CD4-positive, alpha-beta memory T cell (primary cell): ENCODE results near the gene NELL1. TPM values are rescaled to one million over a fixed set of nuclear protein-coding genes. Genes with fewer than 3 reads are reported as not detected.

ENCODE experiments used
- CTCF ChIA-PET: fragments of 350-600 bp; sonication (Branson Sonifier 250); formaldehyde crosslinking; loops from one replicate; lab custom pipeline; 2021; ENCODE audit warnings: inconsistent platforms; ENCODE audit not compliant: partially characterized antibody; lab: Charles Lee
- POLR2A ChIA-PET: fragments of 350-600 bp; sonication (Branson Sonifier 250); formaldehyde crosslinking; loops from one replicate; lab custom pipeline; 2021; ENCODE audit not compliant: partially characterized antibody; lab: Charles Lee
- DNase-seq, 5 donors: peaks; one replicate each; pipeline versions ENCODE4 v3.0.0 to v3.0.0-alpha.2; 2020 to 2022; ENCODE audit warnings: mixed read lengths in 1 of 5
- H3K27ac ChIP-seq: one replicate; pipeline ENCODE4 v1.7.0; 2013; ENCODE audit warnings: low read depth, low read length
- H3K27me3 ChIP-seq: 2 replicates; pipeline ENCODE4 v1.7.0; 2013; ENCODE audit warnings: mild to moderate bottlenecking, low read length, moderate library complexity; ENCODE audit not compliant: insufficient read depth
- H3K36me3 ChIP-seq: 2 replicates; pipeline ENCODE4 v1.7.0; 2013; ENCODE audit warnings: mild to moderate bottlenecking, low read length, moderate library complexity; ENCODE audit not compliant: insufficient read depth
- H3K4me1 ChIP-seq: 2 replicates; pipeline ENCODE4 v1.7.0; 2013; ENCODE audit warnings: mild to moderate bottlenecking, low read length, moderate library complexity; ENCODE audit not compliant: insufficient read depth
- H3K4me3 ChIP-seq, 2 donors: one replicate each; pipeline ENCODE4 v1.7.0; 2013; ENCODE audit warnings: low read length in 2 of 2, mild to moderate bottlenecking in 1 of 2
- H3K9me3 ChIP-seq, 2 donors: one replicate each; pipeline ENCODE4 v1.7.0; 2013; ENCODE audit warnings: low read length in 2 of 2, control low read depth in 1 of 2; ENCODE audit not compliant: control insufficient read depth in 1 of 2
- H3K27ac Mint-ChIP-seq, 7 donors: one replicate each; pipeline ENCODE4 v1.8.0; 2020 to 2021; ENCODE audit warnings: mixed read lengths in 7 of 7, mild to moderate bottlenecking in 6 of 7, inconsistent platforms in 3 of 7, moderate library complexity in 3 of 7
- H3K27me3 Mint-ChIP-seq, 2 donors: one replicate each; pipeline ENCODE4 v1.8.0; 2020 to 2021; ENCODE audit warnings: mixed read lengths in 2 of 2
- H3K36me3 Mint-ChIP-seq, 2 donors: one replicate each; pipeline ENCODE4 v1.8.0; 2020 to 2021; ENCODE audit warnings: mixed read lengths in 2 of 2, inconsistent platforms in 1 of 2, mild to moderate bottlenecking in 1 of 2
- H3K4me1 Mint-ChIP-seq, 4 donors: one replicate each; pipeline ENCODE4 v1.8.0; 2020 to 2021; ENCODE audit warnings: mixed read lengths in 4 of 4, mild to moderate bottlenecking in 1 of 4
- H3K4me3 Mint-ChIP-seq, 8 donors: one replicate each; pipeline ENCODE4 v1.8.0; 2020 to 2021; ENCODE audit warnings: mixed read lengths in 8 of 8, mild to moderate bottlenecking in 7 of 8, moderate library complexity in 6 of 8, inconsistent platforms in 3 of 8
- H3K9me3 Mint-ChIP-seq, 8 donors: one replicate each; pipeline ENCODE4 v1.8.0; 2020 to 2021; ENCODE audit warnings: mixed read lengths in 8 of 8, mild to moderate bottlenecking in 5 of 8, inconsistent platforms in 3 of 8, moderate library complexity in 1 of 8
- intact Hi-C: fragments of 100-400 bp; cut with micrococcal nuclease; formaldehyde crosslinking; loops from one replicate; pipeline ENCODE4 v1.15.1; 2023
- polyA plus RNA-seq, 2 donors: library from polyadenylated mRNA; unstranded; fragments of 300-500 nt; fragmentation: Illumina TruSeq; gene quantifications; one replicate each; pipeline ENCODE4 v1.2.3, GENCODE V29; 2021
- total RNA-seq, 2 experiments: library from RNA; stranded (reverse); gene quantifications; one replicate each; pipeline ENCODE4 v1.2.3, GENCODE V29; 2021

The NELL1 gene
- total and polyA plus RNA-seq, 4 experiments from 2014 or later, result not detected

DNA sequence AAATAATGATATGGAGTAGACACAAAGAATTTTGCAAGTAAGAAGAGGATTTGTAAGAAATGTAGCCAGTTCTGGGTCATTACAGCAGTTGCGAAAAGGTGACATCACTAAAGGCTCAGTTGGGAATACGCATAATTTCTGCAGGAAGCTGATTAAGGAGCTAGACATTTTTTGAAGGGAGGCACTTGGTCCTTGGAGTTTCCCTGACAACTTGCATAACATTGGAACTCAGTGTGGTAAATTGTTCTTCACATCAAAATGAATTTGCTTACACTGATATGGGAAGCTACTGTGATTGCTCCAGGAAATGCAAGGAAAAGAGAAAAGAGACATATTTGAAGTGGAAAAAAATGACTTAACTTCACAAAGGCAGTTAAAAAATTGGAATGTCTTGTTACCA lies 626.1 kb downstream of the NELL1 start:
- CTCF ChIA-PET, result no interaction called here
- no peaks in the 10 kb centered on the region for H3K36me3 ChIP-seq
- no peak for DNase-seq
- H3K36me3 Mint-ChIP-seq, result no peaks in the 10 kb centered on the region
- no peaks in the 10 kb centered on the region for H3K4me1 ChIP-seq
- no peak overlapping the region for H3K27ac Mint-ChIP-seq
- no peak overlapping the region for H3K27ac ChIP-seq
- H3K27me3 Mint-ChIP-seq, result no peaks in the 10 kb centered on the region
- H3K9me3 ChIP-seq, result peaks cover 0 to 4% of the 10 kb centered on the region in 2 donors
- H3K4me1 Mint-ChIP-seq, result no peaks in the 10 kb centered on the region
- peaks cover 7 to 32% (median 22%) of the 10 kb centered on the region in 8 donors for H3K9me3 Mint-ChIP-seq
- intact Hi-C loops, result no loop called here
- no peaks in the 10 kb centered on the region for H3K27me3 ChIP-seq
- H3K4me3 Mint-ChIP-seq, result no peak overlapping the region
- H3K4me3 ChIP-seq, result no peak overlapping the region
- POLR2A ChIA-PET, result no interaction called here

DNA sequence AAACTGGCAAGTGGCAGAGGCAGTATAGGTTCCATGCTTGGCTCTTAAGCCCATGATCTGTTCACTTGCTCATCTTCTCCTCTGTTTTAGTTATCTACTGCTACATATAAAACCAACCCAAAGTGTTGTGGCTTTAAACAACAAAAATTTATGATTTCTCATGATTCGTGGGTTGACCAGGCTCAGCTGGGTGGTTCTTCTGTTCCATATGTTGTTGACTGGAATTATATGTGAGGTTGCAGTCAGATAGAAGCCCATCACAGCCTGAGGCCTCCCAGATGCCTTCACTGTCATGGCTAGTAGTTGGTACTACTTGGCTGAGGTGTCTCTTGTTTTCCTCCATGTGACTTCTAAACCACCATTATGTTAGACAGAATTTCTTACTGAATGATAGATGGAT lies 632.6 kb downstream of the NELL1 start:
- H3K4me1 ChIP-seq, result no peaks in the 10 kb centered on the region
- ChIA-PET CTCF (no interaction called here), POLR2A (no interaction called here)
- no peak overlapping the region for H3K4me3 ChIP-seq
- Mint-ChIP-seq H3K27ac (no peak overlapping the region), H3K36me3 (no peaks in the 10 kb centered on the region), H3K9me3 (peaks cover 0 to 9% (median 3%) of the 10 kb centered on the region in 8 donors), H3K27me3 (no peaks in the 10 kb centered on the region), H3K4me3 (no peak overlapping the region), H3K4me1 (no peaks in the 10 kb centered on the region)
- no peak for DNase-seq
- intact Hi-C loops, result no loop called here
- no peaks in the 10 kb centered on the region for H3K9me3 ChIP-seq
- H3K27me3 ChIP-seq, result no peaks in the 10 kb centered on the region
- H3K36me3 ChIP-seq, result no peaks in the 10 kb centered on the region
- no peak overlapping the region for H3K27ac ChIP-seq

DNA sequence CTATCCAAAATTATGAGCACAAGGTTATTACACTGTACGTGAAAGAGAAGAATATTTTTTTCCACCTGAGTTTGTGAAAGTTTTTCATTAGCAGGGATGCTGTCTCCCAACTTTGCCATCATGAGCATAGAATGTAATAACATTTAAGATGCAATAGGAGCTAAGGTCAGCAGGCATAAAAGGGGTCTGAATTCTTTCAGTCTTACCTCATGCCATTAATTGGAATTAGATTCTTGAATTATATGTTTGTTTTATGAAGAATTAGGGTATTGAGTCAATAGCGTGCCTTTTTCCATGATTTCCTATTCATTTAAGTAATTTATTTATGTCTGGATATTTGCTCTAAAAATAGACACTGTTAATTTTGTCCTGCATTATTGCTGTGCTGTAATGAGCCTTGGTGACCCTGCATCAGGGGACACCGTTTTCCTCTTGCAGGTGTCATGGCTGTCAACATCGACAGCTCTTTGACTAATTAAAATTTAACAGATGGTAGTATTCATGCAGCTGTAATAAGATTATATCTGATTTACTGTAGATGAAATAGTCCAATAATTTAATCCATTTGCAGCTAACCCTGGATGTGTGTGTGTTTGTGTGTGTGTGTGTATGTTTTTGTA lies 637.5 kb downstream of the NELL1 start:
- Mint-ChIP-seq H3K4me1 (no peaks in the 10 kb centered on the region), H3K27ac (no peak overlapping the region), H3K4me3 (no peak overlapping the region), H3K36me3 (no peaks in the 10 kb centered on the region), H3K9me3 (peaks cover 2 to 8% (median 5%) of the 10 kb centered on the region in 8 donors), H3K27me3 (no peaks in the 10 kb centered on the region)
- Histone ChIP-seq H3K27me3 (no peaks in the 10 kb centered on the region), H3K9me3 (no peaks in the 10 kb centered on the region), H3K4me1 (no peaks in the 10 kb centered on the region), H3K4me3 (no peak overlapping the region), H3K27ac (no peak overlapping the region), H3K36me3 (no peaks in the 10 kb centered on the region)
- POLR2A ChIA-PET, result no interaction called here
- CTCF ChIA-PET, result no interaction called here
- no peak for DNase-seq
- intact Hi-C loops, result no loop called here

GRCh38 chr11:21307874-21308273 lies 638.5 kb downstream of the NELL1 start:
- Histone ChIP-seq H3K9me3 (no peaks in the 10 kb centered on the region), H3K4me1 (no peaks in the 10 kb centered on the region), H3K27ac (no peak overlapping the region), H3K27me3 (no peaks in the 10 kb centered on the region), H3K4me3 (no peak overlapping the region), H3K36me3 (no peaks in the 10 kb centered on the region)
- ChIA-PET CTCF (no interaction called here), POLR2A (no interaction called here)
- H3K4me1 Mint-ChIP-seq, result no peaks in the 10 kb centered on the region
- H3K4me3 Mint-ChIP-seq, result no peak overlapping the region
- no peak overlapping the region for H3K27ac Mint-ChIP-seq
- no peaks in the 10 kb centered on the region for H3K36me3 Mint-ChIP-seq
- intact Hi-C loops, result no loop called here
- no peak for DNase-seq
- peaks cover 2 to 8% (median 5%) of the 10 kb centered on the region in 8 donors for H3K9me3 Mint-ChIP-seq
- H3K27me3 Mint-ChIP-seq, result no peaks in the 10 kb centered on the region

GRCh38 chr11:21316591-21316990 lies 647.2 kb downstream of the NELL1 start:
- H3K4me3 Mint-ChIP-seq, result no peak overlapping the region
- no peaks in the 10 kb centered on the region for H3K4me1 Mint-ChIP-seq
- H3K27ac ChIP-seq, result no peak overlapping the region
- H3K4me3 ChIP-seq, result no peak overlapping the region
- H3K36me3 Mint-ChIP-seq, result no peaks in the 10 kb centered on the region
- H3K4me1 ChIP-seq, result no peaks in the 10 kb centered on the region
- intact Hi-C loops, result no loop called here
- POLR2A ChIA-PET, result no interaction called here
- H3K9me3 ChIP-seq, result peaks cover 0 to 4% of the 10 kb centered on the region in 2 donors
- no peaks in the 10 kb centered on the region for H3K27me3 ChIP-seq
- no peaks in the 10 kb centered on the region for H3K27me3 Mint-ChIP-seq
- no peak for DNase-seq
- H3K27ac Mint-ChIP-seq, result no peak overlapping the region
- no peaks in the 10 kb centered on the region for H3K36me3 ChIP-seq
- CTCF ChIA-PET, result no interaction called here
- peaks cover 0 to 10% (median 6%) of the 10 kb centered on the region in 8 donors for H3K9me3 Mint-ChIP-seq

GRCh38 chr11:21321072-21321471 lies 651.7 kb downstream of the NELL1 start:
- Mint-ChIP-seq H3K4me3 (no peak overlapping the region), H3K27ac (no peak overlapping the region), H3K9me3 (peaks cover 0 to 12% (median 8%) of the 10 kb centered on the region in 8 donors), H3K36me3 (no peaks in the 10 kb centered on the region), H3K27me3 (no peaks in the 10 kb centered on the region), H3K4me1 (no peaks in the 10 kb centered on the region)
- no peaks in the 10 kb centered on the region for H3K4me1 ChIP-seq
- H3K36me3 ChIP-seq, result no peaks in the 10 kb centered on the region
- DNase-seq, result no peak
- CTCF ChIA-PET, result no interaction called here
- intact Hi-C loops, result no loop called here
- H3K27me3 ChIP-seq, result no peaks in the 10 kb centered on the region
- no peaks in the 10 kb centered on the region for H3K9me3 ChIP-seq
- no peak overlapping the region for H3K27ac ChIP-seq
- POLR2A ChIA-PET, result no interaction called here
- H3K4me3 ChIP-seq, result no peak overlapping the region

DNA sequence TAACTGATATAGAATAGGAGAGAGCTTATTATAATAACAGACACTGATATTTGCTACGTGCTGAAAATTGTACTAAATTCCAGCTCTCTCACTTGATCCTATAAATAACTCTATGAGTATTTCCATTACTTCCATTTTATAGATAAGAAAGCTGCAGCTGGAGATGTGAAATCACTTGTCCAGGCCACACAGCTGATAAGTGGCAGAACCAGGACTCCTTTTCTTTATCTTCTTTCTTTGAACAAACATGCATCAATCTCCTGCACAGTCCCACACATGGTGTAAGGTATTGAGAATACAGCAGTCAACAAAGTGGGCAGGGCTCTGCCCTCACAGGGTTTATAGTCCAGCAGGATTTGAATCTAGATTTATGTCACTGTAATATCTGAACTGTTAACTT lies 652.1 kb downstream of the NELL1 start:
- intact Hi-C loops, result no loop called here
- no peaks in the 10 kb centered on the region for H3K9me3 ChIP-seq
- Mint-ChIP-seq H3K36me3 (no peaks in the 10 kb centered on the region), H3K27me3 (no peaks in the 10 kb centered on the region), H3K9me3 (peaks cover 0 to 11% (median 8%) of the 10 kb centered on the region in 8 donors), H3K27ac (no peak overlapping the region), H3K4me1 (no peaks in the 10 kb centered on the region), H3K4me3 (no peak overlapping the region)
- H3K27me3 ChIP-seq, result no peaks in the 10 kb centered on the region
- ChIA-PET POLR2A (no interaction called here), CTCF (no interaction called here)
- no peak for DNase-seq
- H3K4me3 ChIP-seq, result no peak overlapping the region
- no peaks in the 10 kb centered on the region for H3K4me1 ChIP-seq
- H3K27ac ChIP-seq, result no peak overlapping the region
- H3K36me3 ChIP-seq, result no peaks in the 10 kb centered on the region

GRCh38 chr11:21323617-21324016 lies 654.2 kb downstream of the NELL1 start:
- H3K27ac Mint-ChIP-seq, result no peak overlapping the region
- no peaks in the 10 kb centered on the region for H3K27me3 Mint-ChIP-seq
- DNase-seq, result no peak
- ChIA-PET POLR2A (no interaction called here), CTCF (no interaction called here)
- no peak overlapping the region for H3K4me3 Mint-ChIP-seq
- no peaks in the 10 kb centered on the region for H3K4me1 Mint-ChIP-seq
- intact Hi-C loops, result no loop called here
- Histone ChIP-seq H3K27ac (no peak overlapping the region), H3K27me3 (no peaks in the 10 kb centered on the region), H3K4me3 (no peak overlapping the region), H3K4me1 (no peaks in the 10 kb centered on the region), H3K9me3 (no peaks in the 10 kb centered on the region), H3K36me3 (no peaks in the 10 kb centered on the region)
- no peaks in the 10 kb centered on the region for H3K36me3 Mint-ChIP-seq
- H3K9me3 Mint-ChIP-seq, result peaks cover 2 to 17% (median 12%) of the 10 kb centered on the region in 8 donors
